CD4-positive, alpha-beta T cell treated with Interleukin-4 for 4 hours (primary cell): ENCODE data around the gene UGT2B11.
"Not testable (repeated sequence)": the region's sequence is repeated elsewhere in the genome, so short reads cannot be mapped to it uniquely, and the experiment has no call there.

Experiments
- DNase-seq: peaks from one replicate; pipeline ENCODE4 v3.0.0-alpha.2; 2020

Gene UGT2B11

DNA sequence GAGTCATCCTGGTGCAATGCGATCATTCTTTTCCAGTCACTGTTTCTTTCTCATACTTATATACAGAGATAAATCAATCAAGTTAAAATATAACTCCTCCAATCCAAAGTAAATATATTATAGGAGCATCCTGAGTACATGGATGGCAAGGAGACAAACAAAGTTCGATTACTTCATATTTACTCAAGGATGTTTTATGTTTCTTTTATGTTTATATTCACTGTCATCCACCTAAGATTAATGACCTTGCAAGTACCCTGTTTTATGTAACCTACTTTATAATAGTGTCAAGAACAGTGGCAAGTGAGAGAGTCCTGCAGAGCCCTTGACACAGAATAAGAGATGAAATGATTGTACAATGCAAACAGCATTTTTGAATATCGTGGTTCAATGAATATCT lies at the start of gene UGT2B11:
TSS of gene UGT2B11 (minus strand) at position 33 of the 400 bp plus-strand sequence. CDS start at position 7, 26 bp downstream.
- DNase-seq = no peak

GRCh38 chr4:69253147-69253772 lies 38.7 kb upstream of the UGT2B11 start:
- DNase-seq = not testable (repeated sequence)

GRCh38 chr4:69250884-69251283 lies 36.3 kb upstream of the UGT2B11 start:
- DNase-seq = not testable (repeated sequence)

DNA sequence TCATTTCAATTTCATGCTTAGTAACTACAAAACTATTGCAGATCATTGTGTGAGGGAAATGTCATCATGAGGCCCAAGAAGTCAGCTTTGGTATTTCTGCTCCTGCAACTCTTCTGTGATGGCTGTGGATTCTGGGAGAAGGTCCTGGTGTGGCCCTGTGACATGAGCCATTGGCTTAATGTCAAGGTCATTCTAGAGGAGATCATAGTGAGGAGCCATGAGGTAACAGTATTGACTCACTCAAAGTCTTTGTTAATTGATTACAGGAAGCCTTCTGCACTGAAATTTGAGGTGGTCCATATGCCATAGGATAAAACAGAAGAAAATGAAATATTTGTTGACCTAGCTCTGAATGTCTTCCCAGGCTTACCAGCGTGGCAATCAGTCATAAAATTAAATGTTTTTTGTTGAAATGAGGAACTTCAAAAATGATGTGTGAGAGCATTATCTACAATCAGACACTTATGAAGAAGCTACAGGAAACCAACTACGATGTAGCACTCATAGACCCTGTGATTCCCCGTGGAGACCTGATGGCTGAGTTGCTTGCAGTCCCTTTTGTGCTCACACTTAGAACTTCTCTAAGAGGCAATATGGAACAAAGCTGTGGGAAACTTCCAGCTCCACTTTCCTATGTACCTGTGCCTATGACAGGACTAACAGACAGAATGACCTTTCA lies 28.2 kb upstream of the UGT2B11 start:
- not testable (repeated sequence) for DNase-seq

- DNase-seq = not testable (repeated sequence)
Measured at GRCh38 chr4:69241746-69242145, 27.2 kb upstream of the UGT2B11 start.

DNA sequence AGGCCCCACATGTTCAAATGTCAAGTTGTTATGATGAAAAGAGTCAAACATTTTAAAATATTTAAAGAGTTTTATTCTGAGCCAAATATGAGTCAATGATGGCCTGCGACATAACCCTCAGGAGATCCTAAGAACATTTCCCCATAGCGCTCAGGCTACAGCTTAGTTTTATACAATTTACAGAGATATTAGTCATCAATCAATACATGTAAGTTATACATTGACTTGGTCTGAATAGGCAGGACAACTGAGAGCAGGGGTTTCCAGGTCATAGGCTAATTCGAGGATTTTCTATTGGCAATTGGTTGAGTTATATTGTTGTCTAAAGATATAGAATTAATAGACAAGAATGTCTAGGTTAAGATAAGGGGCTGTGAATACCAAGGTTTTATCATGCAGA lies 26.2 kb upstream of the UGT2B11 start:
- DNase-seq = not testable (repeated sequence)

- no peak for DNase-seq
Measured at GRCh38 chr4:69239557-69240168, 25.1 kb upstream of the UGT2B11 start.

DNA sequence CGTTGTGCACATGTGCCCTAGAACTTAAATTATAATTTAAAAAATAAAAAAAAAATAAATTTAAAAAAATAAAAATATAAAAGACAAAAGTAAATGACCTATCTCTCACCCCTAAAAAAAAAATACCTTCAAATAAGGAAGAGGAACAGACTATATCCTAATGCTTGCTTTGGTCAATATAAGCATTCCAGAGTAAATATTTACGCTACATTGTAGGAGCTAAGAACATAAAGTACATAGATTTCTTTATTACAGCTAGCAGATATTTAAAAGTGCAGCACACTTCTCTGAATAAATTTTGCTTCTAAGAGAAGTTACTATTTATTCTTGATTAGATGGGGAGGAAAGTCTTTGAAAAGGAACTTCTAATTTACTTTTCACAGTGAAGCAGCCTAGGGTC lies 24.5 kb upstream of the UGT2B11 start:
- no peak for DNase-seq

DNA sequence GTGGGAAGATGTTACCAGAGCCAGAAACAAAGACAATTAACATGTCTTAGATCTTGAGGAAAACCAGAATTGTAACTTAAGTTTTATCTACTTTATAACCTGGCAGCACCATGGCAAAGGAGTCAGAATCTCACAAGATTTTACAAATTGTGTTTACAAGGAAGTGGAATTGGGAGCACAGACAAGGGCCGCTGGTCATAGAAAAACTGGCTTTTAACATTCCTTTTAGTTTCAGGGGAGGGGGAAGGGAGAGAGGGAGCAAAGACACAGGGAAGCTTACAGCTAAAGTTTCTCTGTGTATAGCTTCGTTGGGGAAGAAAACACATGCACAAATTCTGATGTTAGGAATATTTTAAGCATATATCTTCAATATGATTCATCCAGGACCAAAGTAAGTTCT lies 10.3 kb upstream of the UGT2B11 start:
- DNase-seq = no peak

GRCh38 chr4:69223277-69223676 lies 8.7 kb upstream of the UGT2B11 start:
- DNase-seq = not testable (repeated sequence)

DNA sequence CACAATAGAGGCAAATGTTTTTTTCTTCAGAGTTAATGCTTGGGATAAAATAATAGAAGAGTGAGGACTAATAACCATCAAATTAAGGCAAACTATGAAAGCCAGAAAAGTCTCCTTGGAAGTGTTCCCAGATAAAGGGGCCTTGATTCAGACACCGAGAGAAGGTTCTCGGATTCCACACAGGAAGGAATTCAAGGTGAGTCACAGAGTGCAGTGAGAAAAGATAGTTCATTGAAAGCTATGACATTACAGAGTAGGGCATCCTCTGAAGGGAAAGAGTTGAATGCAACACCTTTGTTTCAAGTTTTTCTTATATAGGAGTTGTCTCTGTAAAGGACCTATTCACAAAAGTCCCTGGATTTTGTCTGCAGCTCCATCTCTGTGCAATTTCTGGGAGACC lies 3.9 kb upstream of the UGT2B11 start:
- DNase-seq = not testable (repeated sequence)

DNA sequence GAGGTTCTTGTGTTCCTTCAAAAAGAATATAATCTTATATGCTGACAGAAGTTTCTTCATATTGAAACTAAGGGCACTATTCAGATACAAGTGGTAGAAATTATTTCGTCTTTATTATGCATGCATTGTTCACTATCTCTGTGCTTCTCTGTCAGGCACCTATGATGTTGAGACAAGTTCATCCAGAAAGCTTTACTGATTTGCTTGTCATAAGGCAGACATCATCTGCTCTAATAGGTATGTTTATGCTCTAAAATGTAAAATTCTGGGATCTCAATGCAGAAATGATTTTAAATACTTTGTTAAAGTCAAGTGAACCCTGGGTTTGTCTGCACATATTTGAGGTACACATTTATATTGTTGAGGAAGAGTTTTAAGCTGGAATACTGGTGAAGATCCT lies 3.6 kb downstream of the UGT2B11 start:
- no peak for DNase-seq

DNA sequence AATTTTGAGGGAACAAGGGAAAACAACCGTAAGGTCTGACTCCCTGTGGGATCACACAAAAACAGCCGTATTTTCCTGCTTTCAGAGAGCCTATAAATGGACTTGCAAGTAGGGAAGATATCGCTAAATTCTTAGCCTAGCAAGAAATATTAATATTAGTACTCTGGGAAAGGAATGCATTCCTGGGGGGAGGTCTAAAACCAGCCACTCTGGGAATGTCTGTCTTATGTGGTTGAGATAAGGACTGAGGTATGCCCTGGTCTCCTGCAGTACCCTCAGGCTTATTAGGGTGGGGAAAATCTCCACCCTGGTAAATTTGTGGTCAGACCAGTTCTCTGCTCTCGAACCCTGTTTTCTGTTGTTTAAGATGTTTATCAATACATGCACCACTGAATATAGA lies 16.0 kb downstream of the UGT2B11 start:
- not testable (repeated sequence) for DNase-seq

GRCh38 chr4:69196209-69196965 lies 18.2 kb downstream of the UGT2B11 start:
- DNase-seq = no peak

DNA sequence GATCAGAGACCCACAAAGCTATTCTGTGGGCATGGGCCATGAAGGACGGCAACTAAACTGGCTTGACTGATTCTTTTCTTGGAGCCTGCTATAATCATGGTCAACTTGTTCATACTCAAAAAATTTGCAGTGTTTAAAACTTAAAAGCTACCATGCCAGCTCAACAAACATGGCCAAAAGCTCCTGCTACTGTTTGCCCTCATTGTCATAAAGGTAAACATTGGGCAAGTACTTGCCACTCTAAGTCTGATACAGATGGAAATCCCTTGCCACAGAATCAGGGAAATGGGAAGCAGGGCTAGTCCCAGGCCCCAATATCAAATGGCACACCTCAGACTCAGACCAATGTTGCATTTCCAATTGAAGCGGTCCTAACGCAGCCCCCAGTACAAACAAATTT lies 20.4 kb downstream of the UGT2B11 start:
- DNase-seq = no peak

GRCh38 chr4:69191905-69192304 lies 22.6 kb downstream of the UGT2B11 start:
- not testable (repeated sequence) for DNase-seq

GRCh38 chr4:69190621-69191020 lies 23.9 kb downstream of the UGT2B11 start:
- DNase-seq = not testable (repeated sequence)

GRCh38 chr4:69181519-69182169 lies 32.9 kb downstream of the UGT2B11 start:
- not testable (repeated sequence) for DNase-seq

DNA sequence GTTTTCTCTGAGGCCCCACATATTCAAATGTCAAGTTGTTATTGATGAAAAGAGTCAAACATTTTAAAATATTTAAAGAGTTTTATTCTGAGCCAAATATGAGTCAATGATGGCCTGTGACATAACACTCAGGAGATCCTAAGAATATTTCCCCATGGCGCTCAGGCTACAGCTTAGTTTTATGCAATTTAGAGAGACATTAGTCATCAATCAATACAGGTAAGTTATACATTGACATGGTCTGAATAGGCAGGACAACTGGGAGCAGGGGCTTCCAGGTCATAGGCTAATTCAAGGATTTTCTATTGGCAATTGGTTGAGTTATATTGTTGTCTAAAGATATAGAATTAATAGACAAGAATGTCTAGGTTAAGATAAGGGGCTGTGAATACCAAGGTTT lies 34.7 kb downstream of the UGT2B11 start:
- not testable (repeated sequence) for DNase-seq

DNA sequence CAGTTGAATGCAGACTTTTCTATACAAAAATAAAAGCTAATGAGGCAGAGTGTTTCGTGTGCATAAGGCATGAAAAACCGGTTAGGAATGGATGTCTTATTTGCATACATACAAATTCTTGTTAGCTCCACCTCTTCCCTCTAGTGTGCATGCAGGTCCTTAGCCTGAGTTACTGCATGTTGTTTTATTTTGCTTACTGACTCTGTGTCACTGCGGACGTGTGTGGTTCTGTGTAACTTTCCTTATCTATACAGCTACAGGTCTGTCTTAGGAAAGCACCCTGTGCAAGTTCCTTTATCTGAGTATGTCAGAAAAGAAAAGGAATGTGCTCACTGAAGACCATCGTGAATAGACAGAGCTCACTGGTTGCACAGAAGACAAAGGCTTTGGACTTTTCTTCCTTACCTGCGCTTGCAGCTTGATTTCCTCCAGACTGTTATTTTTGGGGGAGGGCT lies 35.8 kb downstream of the UGT2B11 start:
- not testable (repeated sequence) for DNase-seq

DNA sequence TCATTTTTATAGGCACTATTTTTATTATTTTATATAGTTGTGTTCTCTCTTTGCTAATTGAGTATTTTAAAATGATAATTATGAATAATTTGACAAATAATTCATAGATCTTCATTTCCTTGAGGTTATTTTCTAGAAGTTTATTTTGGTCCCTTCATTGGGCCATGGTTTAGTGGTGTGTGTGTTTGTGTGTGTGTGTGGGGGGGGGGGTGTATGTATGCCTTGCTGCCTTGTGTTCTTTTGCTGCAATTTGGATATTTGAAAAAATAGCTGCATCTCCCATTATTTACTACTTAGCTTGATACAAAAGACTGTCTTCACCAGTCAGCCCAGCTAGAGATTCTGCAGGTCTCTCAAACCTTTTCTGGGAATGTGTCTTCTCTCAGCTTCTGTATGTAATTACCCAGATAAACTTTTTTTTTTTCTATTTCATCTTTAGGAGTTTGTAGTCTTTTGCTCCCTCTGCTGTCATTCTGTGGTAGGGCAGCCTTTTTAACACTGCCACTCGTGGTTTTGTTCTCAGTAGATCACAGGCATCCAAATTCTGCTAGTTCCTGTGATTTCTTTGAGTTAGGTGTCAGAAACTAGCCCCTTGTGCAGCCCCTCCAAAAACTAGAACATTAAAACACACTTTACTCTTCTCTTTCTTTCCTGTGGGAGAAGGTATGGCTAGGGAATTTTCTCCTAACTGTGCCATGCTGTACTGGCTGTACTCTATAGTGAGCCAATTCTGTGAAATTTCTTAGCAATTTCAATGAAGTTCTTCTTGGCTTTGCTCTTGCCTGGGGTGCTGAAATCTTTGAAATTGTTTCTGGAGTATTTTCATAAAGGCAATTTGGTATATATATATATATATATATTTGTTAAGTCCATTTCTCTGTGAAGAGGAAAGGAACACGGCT lies 44.1 kb downstream of the UGT2B11 start:
- peak; percentile 0 for DNase-seq

DNA sequence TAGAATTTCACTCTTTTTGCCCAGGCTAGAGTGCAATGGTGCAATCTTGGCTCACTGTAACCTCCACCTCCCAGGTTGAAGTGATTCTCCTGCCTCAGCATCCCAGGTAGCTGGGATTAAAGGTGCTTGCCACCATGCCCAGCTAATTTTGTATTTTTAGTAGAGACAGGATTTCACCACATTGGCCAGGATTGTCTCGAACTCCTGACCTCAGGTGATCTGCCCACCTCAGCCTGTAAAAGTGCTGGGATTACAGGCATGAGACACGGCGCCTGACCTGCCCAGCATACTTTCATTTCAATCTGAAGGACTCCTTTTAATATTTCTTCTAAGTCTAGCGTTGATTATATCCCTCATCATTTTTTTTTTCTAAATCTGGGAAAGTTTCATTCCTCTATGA lies 45.4 kb downstream of the UGT2B11 start:
- DNase-seq = not testable (repeated sequence)
